Measurements from ENCODE around the gene MIA2.
A peak's percentile ranks its signal among the peaks of the same experiment; 100 is the strongest.

MIA2 gene

DNA sequence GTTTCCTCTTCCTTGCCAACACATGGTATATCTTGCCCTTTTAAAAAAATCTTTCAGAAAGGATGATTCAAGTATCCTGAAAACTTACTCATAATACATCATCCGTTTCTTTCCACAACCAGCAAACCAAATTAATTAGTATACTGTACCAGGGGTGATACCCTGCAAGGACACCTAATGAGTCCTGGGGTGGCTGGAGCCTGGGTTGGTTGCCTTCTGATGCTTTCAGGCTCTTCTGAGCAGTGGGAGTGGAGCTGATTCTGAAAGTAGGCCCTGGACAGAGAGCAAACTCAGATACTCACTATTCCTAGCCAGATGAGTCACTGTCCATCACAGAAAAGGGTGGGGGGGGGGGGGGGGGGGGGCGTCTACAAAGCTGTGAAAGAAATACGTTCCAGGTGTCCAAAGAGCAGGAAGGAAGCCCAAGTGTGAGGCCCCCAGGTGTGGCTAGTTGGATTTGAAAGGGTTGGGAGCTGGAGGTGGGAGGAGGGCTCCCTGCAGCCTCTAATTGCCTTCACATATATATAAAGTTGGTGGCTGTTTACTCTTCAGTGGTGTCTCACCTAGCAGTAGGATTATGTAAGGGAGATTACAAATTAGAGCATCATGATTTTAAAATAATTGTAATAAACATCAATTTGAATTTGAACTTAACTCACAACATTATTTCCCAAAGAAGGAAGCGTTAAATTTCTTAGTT is 162.0 kb downstream of the MIA2 start:
- DNase-seq = no peak

- no peak for DNase-seq
Measured at GRCh38 chr14:39396448-39396847, 162.7 kb downstream of the MIA2 start.

- DNase-seq = no peak
Measured at GRCh38 chr14:39398382-39398781, 164.7 kb downstream of the MIA2 start.

GRCh38 chr14:39406560-39406959 is 172.8 kb downstream of the MIA2 start:
- no peak for DNase-seq

DNA sequence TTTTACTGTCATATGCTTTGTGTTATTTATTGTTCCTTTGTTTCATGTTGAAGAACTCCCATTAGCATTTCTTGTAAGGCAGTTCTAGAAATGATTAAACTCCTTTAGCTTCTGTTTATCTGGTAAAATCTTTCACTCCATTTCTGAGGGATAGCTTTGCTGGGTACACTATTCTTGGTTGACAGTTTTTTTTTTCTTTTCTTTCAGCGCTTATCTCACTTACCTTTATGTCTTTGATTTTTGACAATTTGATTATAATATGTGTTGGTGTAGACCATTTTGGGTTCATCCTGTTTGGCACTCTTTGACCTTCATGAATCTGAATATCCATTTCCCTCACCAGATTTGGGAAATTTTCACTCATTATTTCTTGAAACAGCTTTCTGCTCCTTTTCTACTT is 182.4 kb downstream of the MIA2 start:
- DNase-seq = no peak

DNA sequence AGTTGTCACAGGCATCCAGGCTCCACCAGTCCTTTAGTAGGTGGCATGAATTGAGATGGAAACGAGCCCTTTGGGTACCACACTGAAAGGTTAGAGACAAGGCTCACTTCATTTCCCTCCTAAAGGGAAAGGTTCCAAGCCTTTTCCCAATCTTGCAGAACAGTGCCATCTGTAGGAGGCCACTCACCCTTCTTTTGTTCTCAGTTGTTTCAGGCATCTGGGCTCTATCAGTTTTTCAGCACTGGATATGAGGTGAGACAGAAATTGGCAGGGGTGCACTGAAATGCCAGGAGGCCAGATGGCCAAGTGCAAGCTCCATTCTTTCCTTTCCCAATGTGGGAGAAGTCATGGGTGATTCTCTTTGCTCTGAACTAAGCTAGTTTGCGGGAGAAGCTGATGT is 183.3 kb downstream of the MIA2 start:
- no peak for DNase-seq

GRCh38 chr14:39419272-39419671 is 185.6 kb downstream of the MIA2 start:
- DNase-seq = no peak

DNA sequence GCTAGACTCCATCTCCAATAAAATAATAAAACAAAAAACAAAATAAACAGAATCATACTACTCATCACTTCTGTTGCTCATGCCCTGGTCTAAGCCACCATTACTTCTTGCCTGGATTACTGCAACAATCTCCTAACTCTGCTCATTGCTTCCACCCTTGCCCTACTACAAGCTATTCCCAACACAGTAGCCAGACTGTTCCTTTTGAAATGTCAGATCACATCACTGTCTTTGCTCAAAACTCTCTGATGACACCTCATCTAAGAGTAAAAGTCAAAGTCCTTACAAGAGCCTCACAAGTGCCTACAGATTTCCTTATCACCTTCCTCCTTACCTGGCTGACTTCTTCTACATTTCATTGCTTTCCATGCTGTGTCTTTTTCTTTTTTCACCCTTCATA is 188.5 kb downstream of the MIA2 start:
- DNase-seq = no peak

- DNase-seq = no peak
Measured at GRCh38 chr14:39423793-39424192, 190.1 kb downstream of the MIA2 start.

DNA sequence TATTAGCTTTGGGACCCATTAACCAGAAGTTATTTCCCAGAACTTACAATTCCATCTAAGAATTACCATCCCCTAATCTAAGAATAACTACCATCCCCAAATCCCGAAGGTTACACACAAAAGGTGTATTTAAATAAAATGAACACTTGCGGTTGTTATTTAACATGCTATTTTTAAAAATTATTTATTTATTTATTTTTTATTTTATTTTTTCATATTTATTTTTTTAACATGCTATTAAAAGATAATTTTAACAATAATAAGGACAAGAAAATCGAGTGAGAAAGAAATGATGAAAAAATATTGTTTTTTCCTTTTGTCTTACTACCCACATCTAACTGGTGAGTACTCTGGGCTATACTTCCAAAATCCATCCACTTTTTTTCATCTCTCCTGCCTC is 192.2 kb downstream of the MIA2 start:
- no peak for DNase-seq

DNA sequence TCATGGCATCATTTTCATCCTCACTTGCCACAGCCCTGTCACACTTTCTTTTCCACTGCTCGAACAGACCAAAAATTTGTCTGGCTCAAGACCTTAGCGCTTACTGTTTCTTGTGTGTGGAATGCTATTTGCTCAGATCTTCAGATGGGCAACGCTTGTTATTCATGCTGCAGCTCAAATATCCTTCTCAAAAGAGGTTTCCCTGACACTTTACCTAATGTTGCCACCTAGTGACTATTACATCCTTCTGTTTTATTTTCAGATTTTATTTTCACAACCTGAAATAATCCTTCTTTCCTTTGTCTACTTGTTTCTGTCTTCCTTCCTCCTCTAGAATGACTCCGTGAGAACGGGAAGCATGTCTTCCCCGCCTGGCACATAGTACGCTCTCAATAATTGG is 192.9 kb downstream of the MIA2 start:
- DNase-seq = peak in 1 of 2 experiments; percentile 62

DNA sequence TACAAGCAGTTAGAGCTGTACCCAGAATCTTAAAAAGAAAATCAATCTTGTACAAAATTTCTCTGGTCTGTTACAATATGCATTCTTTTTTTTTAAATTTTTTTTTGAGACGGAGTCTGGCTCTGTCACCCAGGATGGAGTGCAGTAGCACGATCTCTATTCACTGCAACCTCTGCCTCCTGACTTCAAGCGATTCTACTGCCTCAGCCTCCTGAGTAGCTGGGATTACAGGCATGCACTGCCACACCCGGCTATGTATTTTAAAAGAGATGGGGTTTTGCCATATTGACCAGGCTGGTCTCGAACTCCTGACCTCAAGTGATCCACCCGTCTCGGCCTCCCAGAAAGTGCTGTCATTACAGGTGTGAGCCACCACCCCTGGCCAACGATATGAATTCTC is 194.4 kb downstream of the MIA2 start:
- DNase-seq = no peak

DNA sequence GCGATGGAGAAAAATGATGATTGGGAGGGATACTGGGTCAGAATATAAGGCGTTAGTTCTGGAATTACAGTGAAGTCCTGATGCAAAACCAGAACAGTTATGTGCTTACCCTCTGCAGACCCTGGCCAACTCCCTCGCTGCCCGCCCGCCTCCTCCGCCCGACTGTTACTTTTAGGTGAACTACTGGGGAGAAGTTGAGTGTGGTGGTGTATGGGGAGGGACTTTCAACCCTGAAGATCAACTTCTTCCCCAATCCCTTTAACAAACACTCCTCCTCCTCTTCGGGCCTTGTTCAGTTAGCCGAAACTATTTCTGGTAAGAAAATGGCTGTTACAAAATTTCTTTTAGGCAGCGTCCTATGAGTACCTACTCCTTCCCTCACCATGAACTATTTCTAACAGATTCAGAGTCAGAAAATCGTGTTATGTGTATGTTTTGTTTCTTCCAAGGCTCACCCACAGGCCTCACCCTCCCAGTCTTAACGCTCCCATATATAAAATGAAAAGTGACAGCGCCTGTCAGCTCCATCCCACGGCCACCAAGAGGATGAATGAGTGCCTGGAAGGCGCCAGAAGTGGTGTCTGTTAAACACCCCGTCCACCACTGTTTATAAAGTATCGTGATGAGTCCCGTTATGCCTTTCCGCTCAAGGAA is 197.2 kb downstream of the MIA2 start:
- DNase-seq = peak in 1 of 2 experiments; percentile 66

- peak; percentile 43 to 66 for DNase-seq
Measured at GRCh38 chr14:39431416-39432178, 197.9 kb downstream of the MIA2 start.

- peak; percentile 96 to 97 for DNase-seq
Measured at GRCh38 chr14:39432179-39432618, 198.5 kb downstream of the MIA2 start, which contains the start of gene FBXO33. TSS of gene FBXO33 (minus strand) at chr14:39432433. CDS start at chr14:39432162, 271 bp downstream.

- DNase-seq = peak; percentile 94 to 97
Measured at GRCh38 chr14:39432619-39433451, 199.1 kb downstream of the MIA2 start.

GRCh38 chr14:39433452-39433813 is 199.7 kb downstream of the MIA2 start:
- peak in 1 of 2 experiments; percentile 55 for DNase-seq

- DNase-seq = peak in 1 of 2 experiments; percentile 47
Measured at GRCh38 chr14:39434401-39434800, 200.7 kb downstream of the MIA2 start.

GRCh38 chr14:39435241-39435640 is 201.5 kb downstream of the MIA2 start:
- no peak for DNase-seq
